ENCODE data around the gene SCRN3.

SCRN3 gene

GRCh38 chr2:174436351-174436750 lies 40.8 kb downstream of the SCRN3 start:
- no peak for DNase-seq (ENCODE audit: low spot score)
- TF ChIP-seq, protein P1, sequence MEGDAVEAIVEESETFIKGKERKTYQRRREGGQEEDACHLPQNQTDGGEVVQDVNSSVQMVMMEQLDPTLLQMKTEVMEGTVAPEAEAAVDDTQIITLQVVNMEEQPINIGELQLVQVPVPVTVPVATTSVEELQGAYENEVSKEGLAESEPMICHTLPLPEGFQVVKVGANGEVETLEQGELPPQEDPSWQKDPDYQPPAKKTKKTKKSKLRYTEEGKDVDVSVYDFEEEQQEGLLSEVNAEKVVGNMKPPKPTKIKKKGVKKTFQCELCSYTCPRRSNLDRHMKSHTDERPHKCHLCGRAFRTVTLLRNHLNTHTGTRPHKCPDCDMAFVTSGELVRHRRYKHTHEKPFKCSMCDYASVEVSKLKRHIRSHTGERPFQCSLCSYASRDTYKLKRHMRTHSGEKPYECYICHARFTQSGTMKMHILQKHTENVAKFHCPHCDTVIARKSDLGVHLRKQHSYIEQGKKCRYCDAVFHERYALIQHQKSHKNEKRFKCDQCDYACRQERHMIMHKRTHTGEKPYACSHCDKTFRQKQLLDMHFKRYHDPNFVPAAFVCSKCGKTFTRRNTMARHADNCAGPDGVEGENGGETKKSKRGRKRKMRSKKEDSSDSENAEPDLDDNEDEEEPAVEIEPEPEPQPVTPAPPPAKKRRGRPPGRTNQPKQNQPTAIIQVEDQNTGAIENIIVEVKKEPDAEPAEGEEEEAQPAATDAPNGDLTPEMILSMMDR (IDR thresholded peaks at IDR 0.05; ENCODE audit: extremely low read depth, insufficient read depth, missing control alignments): no peak
- in situ Hi-C loops (cut with MboI; ENCODE audit: low pct_unique_long_range_greater_than_20kb, low sequenced_read_pairs, unreplicated experiment): no loop called here

- TF ChIP-seq, protein P1 (IDR thresholded peaks at IDR 0.05; ENCODE audit: extremely low read depth, insufficient read depth, missing control alignments): no peak
- DNase-seq (ENCODE audit: low spot score): no peak
- in situ Hi-C loops (cut with MboI; ENCODE audit: low pct_unique_long_range_greater_than_20kb, low sequenced_read_pairs, unreplicated experiment): no loop called here
These were observed 42.8 kb downstream of the SCRN3 start for GRCh38 chr2:174438146-174438886.

DNA sequence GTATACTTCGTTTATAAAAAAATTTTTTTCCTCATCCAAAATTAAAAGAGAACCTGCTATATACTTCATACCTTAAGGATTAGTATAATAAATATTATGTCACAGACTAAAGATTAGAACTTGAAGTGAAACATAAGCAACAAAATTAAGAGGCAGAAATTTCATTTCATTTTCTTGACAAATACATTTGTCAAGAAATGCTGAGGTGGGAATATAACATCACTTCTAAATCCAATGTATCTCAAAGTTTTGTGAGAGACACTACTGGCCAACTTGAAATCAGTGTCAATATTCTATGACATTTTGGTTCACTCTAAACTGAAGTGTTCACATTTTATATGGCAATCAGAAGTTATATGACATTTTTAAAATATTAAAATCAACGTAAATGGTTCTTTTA lies 43.8 kb downstream of the SCRN3 start:
- TF ChIP-seq, protein P1 (IDR thresholded peaks at IDR 0.05; ENCODE audit: extremely low read depth, insufficient read depth, missing control alignments): no peak
- in situ Hi-C loops (cut with MboI; ENCODE audit: low pct_unique_long_range_greater_than_20kb, low sequenced_read_pairs, unreplicated experiment): no loop called here
- DNase-seq (ENCODE audit: low spot score): no peak

DNA sequence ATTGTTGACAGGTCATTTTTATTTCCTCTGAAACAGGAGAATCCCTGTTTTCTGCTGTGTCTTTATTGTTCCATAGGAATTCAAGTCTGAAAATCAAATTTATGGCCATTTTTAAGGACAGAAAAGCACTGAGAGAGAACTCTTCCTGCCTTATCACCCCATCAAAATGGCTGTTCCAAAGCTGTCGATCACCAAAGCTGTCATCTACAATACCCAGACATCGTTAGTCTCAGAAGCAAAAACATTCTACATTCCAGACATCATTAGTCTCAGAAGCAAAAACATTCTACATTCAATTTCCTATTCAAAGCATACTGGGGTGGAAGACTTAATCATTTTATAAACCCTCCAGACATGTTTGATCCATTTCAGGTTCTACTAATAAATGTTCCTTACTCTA lies 44.4 kb downstream of the SCRN3 start:
- DNase-seq (ENCODE audit: low spot score): no peak
- TF ChIP-seq, protein P1 (IDR thresholded peaks at IDR 0.05; ENCODE audit: extremely low read depth, insufficient read depth, missing control alignments): no peak
- in situ Hi-C loops (cut with MboI; ENCODE audit: low pct_unique_long_range_greater_than_20kb, low sequenced_read_pairs, unreplicated experiment): no loop called here

GRCh38 chr2:174442546-174443510 lies 47.3 kb downstream of the SCRN3 start:
- TF ChIP-seq, protein P1 (IDR thresholded peaks at IDR 0.05; ENCODE audit: extremely low read depth, insufficient read depth, missing control alignments): no peak
- in situ Hi-C loops (cut with MboI; ENCODE audit: low pct_unique_long_range_greater_than_20kb, low sequenced_read_pairs, unreplicated experiment): no loop called here
- DNase-seq (ENCODE audit: low spot score): no peak

DNA sequence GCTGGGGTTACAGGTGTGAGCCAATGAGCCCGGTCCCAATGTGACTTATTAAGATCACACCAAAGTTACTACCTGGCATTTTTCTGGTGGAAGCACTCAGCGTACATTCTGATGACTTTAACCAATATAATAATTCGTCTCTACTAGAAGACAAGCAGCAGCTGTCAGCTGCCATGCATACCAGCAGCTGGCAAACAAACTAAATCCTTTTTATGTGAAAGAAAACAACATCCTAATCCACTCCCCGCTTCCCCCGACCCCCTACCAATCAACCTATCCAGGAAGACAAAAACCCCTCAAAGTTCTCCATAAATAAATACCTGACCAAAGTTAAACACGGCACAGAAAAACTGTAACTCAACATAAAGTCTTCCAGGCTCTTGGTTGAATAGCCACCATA lies 49.2 kb downstream of the SCRN3 start:
- in situ Hi-C loops (cut with MboI; ENCODE audit: low pct_unique_long_range_greater_than_20kb, low sequenced_read_pairs, unreplicated experiment): no loop called here
- DNase-seq (ENCODE audit: low spot score): no peak
- TF ChIP-seq, protein P1 (IDR thresholded peaks at IDR 0.05; ENCODE audit: extremely low read depth, insufficient read depth, missing control alignments): no peak
